Panc1 (cell line): Measurements from ENCODE around the gene SLC27A3. TPM values are rescaled to one million over a fixed set of nuclear protein-coding genes. Genes with fewer than 3 reads are reported as not detected.

Experiments
- ATAC-seq: fragments of 200-7000 bp; cut with Tn5 transposase; 2 replicates; pipeline ENCODE4 v1.9.1; 2020; ENCODE audit warnings: mild to moderate bottlenecking, moderate library complexity
- BruUV-seq: library from RNA; stranded (reverse); fragments of 400-500 nt; replicated peaks from 2 replicates; lab custom pipeline; 2021; lab: Mats Ljungman, UMichigan
- CTCF ChIA-PET: fragments of 300-600 bp; sonication (Branson Sonifier 250); formaldehyde crosslinking; loops from one replicate; lab custom pipeline; 2022; ENCODE audit warnings: antibody characterized with exemption; lab: Charles Lee
- POLR2A ChIA-PET: fragments of 300-600 bp; sonication (Branson Sonifier 250); formaldehyde crosslinking; loops from one replicate; lab custom pipeline; 2022; ENCODE audit warnings: antibody characterized with exemption; lab: Charles Lee
- DNase-seq: peaks from one replicate; pipeline ENCODE4 v3.0.0-alpha.2; 2010; ENCODE audit warnings: low read depth, low spot score
- H3K27ac ChIP-seq: 2 replicates; pipeline ENCODE4 v1.5.1; 2011; ENCODE audit warnings: mild to moderate bottlenecking, low read length, inconsistent platforms
- H3K27me3 ChIP-seq: fragments of 200-500 bp; sonication (Bioruptor generic); 2 replicates; pipeline ENCODE4 v1.6.0; 2014; ENCODE audit warnings: low read length, inconsistent platforms; ENCODE audit not compliant: control insufficient read depth, insufficient read depth
- H3K36me3 ChIP-seq: fragments of 200-500 bp; sonication (Bioruptor generic); 2 replicates; pipeline ENCODE4 v1.5.1; 2014; ENCODE audit warnings: inconsistent platforms, mild to moderate bottlenecking, low read length, moderate library complexity; ENCODE audit not compliant: control insufficient read depth, insufficient read depth
- H3K4me1 ChIP-seq: 2 replicates; pipeline ENCODE4 v1.5.1; 2011; ENCODE audit warnings: inconsistent platforms, mild to moderate bottlenecking, low read length, moderate library complexity; ENCODE audit not compliant: control insufficient read depth, insufficient read depth
- H3K4me3 ChIP-seq, 2 experiments: 2 replicates each; pipeline ENCODE4 v1.5.1; 2011 to 2012; ENCODE audit warnings: low read depth in 2 of 2, low read length in 2 of 2, mild to moderate bottlenecking in 2 of 2, inconsistent platforms in 1 of 2, moderate library complexity in 1 of 2
- H3K9me3 ChIP-seq: fragments of 200-500 bp; sonication (Bioruptor generic); 2 replicates; pipeline ENCODE4 v1.5.1; 2014; ENCODE audit warnings: low read depth, mild to moderate bottlenecking, inconsistent platforms, low read length, moderate library complexity; ENCODE audit not compliant: control insufficient read depth, insufficient read depth
- POLR2AphosphoS5 ChIP-seq: IDR thresholded peaks from 2 replicates; pipeline ENCODE4 v1.6.1; 2012; ENCODE audit warnings: mild to moderate bottlenecking, low read depth, low read length, moderate library complexity
- SIN3A ChIP-seq: IDR thresholded peaks from 2 replicates; pipeline ENCODE4 v1.6.1; 2012; ENCODE audit warnings: low read depth, mild to moderate bottlenecking, low read length, moderate library complexity, borderline replicate concordance; ENCODE audit not compliant: insufficient read depth
- TCF7L2 ChIP-seq: IDR thresholded peaks from 2 replicates; pipeline ENCODE4 v1.6.1; 2011; ENCODE audit warnings: mild to moderate bottlenecking, low read depth, low read length, inconsistent platforms
- in situ Hi-C: cut with HindIII; loops from 2 replicates; pipeline ENCODE4 v1.10.0; 2016; ENCODE audit warnings: low sequenced_read_pairs, low pct_unique_long_range_greater_than_20kb
- intact Hi-C: fragments of 100-400 bp; cut with micrococcal nuclease; formaldehyde crosslinking; loops from one replicate; pipeline ENCODE4 v1.10.0; 2022; ENCODE audit not compliant: unreplicated experiment
- total RNA-seq: library from RNA; stranded (reverse); gene quantifications from one replicate; pipeline ENCODE4 v1.2.1, GENCODE V29; 2021; ENCODE audit not compliant: unreplicated experiment
- TF ChIP-seq, protein P1 (sequence below): fragments of 450-650 bp; IDR thresholded peaks from 2 replicates; pipeline ENCODE4 v1.5.1; 2017; ENCODE audit warnings: mild to moderate bottlenecking
- TF ChIP-seq, protein P2 (sequence below), 2 experiments: IDR thresholded peaks; 2 replicates each; pipeline ENCODE4 v1.6.1; 2011 to 2012; ENCODE audit warnings: low read depth in 2 of 2, control low read depth in 1 of 2, low read length in 1 of 2, mild to moderate bottlenecking in 1 of 2, moderate library complexity in 1 of 2; ENCODE audit not compliant: insufficient read depth in 1 of 2

Gene SLC27A3
- total RNA-seq, 1 experiment from 2014 or later: 8.0 TPM

DNA sequence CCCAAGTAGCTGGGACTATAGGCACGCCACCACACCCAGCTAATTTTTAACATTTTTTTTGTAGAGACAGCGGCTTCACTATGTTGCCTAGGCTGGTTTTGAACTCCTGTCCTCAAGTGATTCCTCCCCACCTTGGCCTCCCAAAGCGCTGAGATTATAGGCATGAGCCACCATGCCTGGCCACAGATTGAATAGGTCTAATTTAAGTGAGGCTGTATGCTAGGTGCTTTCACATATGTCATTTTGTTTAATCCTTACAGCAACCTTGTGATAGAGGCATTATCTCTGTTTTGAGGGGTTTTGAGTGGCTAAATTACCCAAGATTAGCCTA, 40.2 kb upstream of the SLC27A3 start:
- H3K9me3 ChIP-seq: no peaks in the 10 kb centered on the region
- no peak overlapping the region for H3K4me3 ChIP-seq
- in situ Hi-C loops: no loop called here
- TF ChIP-seq, protein P1, sequence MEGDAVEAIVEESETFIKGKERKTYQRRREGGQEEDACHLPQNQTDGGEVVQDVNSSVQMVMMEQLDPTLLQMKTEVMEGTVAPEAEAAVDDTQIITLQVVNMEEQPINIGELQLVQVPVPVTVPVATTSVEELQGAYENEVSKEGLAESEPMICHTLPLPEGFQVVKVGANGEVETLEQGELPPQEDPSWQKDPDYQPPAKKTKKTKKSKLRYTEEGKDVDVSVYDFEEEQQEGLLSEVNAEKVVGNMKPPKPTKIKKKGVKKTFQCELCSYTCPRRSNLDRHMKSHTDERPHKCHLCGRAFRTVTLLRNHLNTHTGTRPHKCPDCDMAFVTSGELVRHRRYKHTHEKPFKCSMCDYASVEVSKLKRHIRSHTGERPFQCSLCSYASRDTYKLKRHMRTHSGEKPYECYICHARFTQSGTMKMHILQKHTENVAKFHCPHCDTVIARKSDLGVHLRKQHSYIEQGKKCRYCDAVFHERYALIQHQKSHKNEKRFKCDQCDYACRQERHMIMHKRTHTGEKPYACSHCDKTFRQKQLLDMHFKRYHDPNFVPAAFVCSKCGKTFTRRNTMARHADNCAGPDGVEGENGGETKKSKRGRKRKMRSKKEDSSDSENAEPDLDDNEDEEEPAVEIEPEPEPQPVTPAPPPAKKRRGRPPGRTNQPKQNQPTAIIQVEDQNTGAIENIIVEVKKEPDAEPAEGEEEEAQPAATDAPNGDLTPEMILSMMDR: no peak
- TF ChIP-seq SIN3A: no peak
- no peak for TF ChIP-seq TCF7L2
- TF ChIP-seq, protein P2, sequence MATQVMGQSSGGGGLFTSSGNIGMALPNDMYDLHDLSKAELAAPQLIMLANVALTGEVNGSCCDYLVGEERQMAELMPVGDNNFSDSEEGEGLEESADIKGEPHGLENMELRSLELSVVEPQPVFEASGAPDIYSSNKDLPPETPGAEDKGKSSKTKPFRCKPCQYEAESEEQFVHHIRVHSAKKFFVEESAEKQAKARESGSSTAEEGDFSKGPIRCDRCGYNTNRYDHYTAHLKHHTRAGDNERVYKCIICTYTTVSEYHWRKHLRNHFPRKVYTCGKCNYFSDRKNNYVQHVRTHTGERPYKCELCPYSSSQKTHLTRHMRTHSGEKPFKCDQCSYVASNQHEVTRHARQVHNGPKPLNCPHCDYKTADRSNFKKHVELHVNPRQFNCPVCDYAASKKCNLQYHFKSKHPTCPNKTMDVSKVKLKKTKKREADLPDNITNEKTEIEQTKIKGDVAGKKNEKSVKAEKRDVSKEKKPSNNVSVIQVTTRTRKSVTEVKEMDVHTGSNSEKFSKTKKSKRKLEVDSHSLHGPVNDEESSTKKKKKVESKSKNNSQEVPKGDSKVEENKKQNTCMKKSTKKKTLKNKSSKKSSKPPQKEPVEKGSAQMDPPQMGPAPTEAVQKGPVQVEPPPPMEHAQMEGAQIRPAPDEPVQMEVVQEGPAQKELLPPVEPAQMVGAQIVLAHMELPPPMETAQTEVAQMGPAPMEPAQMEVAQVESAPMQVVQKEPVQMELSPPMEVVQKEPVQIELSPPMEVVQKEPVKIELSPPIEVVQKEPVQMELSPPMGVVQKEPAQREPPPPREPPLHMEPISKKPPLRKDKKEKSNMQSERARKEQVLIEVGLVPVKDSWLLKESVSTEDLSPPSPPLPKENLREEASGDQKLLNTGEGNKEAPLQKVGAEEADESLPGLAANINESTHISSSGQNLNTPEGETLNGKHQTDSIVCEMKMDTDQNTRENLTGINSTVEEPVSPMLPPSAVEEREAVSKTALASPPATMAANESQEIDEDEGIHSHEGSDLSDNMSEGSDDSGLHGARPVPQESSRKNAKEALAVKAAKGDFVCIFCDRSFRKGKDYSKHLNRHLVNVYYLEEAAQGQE (IDR thresholded peaks at IDR 0.05; ENCODE audit: insufficient read depth in 1 of 2, low read depth in 2 of 2, low read length in 1 of 2): no peak
- TF ChIP-seq POLR2AphosphoS5: no peak
- intact Hi-C loops: no loop called here
- H3K4me1 ChIP-seq: peaks cover 3% of the 10 kb centered on the region
- ATAC-seq: no peak
- DNase-seq: no peak
- no peaks in the 10 kb centered on the region for H3K27me3 ChIP-seq
- no TSS peak for BruUV-seq
- no peaks in the 10 kb centered on the region for H3K36me3 ChIP-seq
- ChIA-PET POLR2A (no interaction called here), CTCF (no interaction called here)
- no peak overlapping the region for H3K27ac ChIP-seq

DNA sequence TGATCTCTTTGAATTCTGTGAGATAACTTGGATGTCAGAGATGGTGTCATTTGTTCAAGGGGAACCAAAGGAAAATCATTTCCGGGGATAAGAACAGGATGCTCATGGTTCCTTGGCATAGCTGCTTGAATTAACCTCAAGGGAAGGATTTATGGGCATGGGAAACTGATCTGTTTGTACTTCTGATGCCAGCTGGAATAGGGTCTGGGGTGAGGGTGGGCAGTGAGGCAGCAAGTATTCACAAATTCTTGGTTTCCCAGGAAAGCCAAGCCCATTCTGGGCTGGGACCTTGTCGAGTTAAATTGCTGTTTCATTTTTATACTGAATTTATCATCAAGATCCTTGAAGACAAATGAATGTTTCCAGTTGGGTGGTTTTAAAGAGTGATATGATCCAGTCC, 33.2 kb upstream of the SLC27A3 start:
- ChIA-PET POLR2A (no interaction called here), CTCF (no interaction called here)
- ATAC-seq (no peak), DNase-seq (no peak)
- Histone ChIP-seq H3K27ac (no peak overlapping the region), H3K27me3 (no peaks in the 10 kb centered on the region), H3K9me3 (no peaks in the 10 kb centered on the region), H3K4me3 (no peak overlapping the region), H3K4me1 (no peaks in the 10 kb centered on the region), H3K36me3 (no peaks in the 10 kb centered on the region; the same call in none of the 2 replicates)
- BruUV-seq: no TSS peak
- intact Hi-C loops: no loop called here
- TF ChIP-seq SIN3A (no peak), TCF7L2 (no peak), POLR2AphosphoS5 (no peak)
- TF ChIP-seq, protein P1: no peak
- TF ChIP-seq, protein P2 (IDR thresholded peaks at IDR 0.05; ENCODE audit: insufficient read depth in 1 of 2, low read depth in 2 of 2, low read length in 1 of 2): no peak
- in situ Hi-C loops: no loop called here
